Caco-2 (cell line): ENCODE data around the gene IL1RAP. TPM values are rescaled to one million over a fixed set of nuclear protein-coding genes. Genes with fewer than 3 reads are reported as not detected.

Source experiments
- BruUV-seq: library from RNA; stranded (reverse); fragments of 400-500 nt; replicated peaks from 2 replicates; lab custom pipeline; 2021; lab: Mats Ljungman, UMichigan
- CTCF ChIA-PET: fragments of 300-600 bp; sonication (Branson Sonifier 250); formaldehyde crosslinking; loops from one replicate; lab custom pipeline; 2022; ENCODE audit warnings: antibody characterized with exemption; lab: Charles Lee
- POLR2A ChIA-PET: fragments of 300-600 bp; sonication (Branson Sonifier 250); formaldehyde crosslinking; loops from one replicate; lab custom pipeline; 2022; ENCODE audit warnings: antibody characterized with exemption; lab: Charles Lee
- DNase-seq, 2 experiments: peaks; one replicate each; pipeline versions ENCODE4 v3.0.0 to v3.0.0-alpha.2; 2020 to 2022
- H3K27me3 ChIP-seq: replicated peaks from 2 replicates; pipeline ENCODE4 v1.6.0; 2011; ENCODE audit warnings: low read length; ENCODE audit not compliant: control insufficient read depth, insufficient read depth
- H3K36me3 ChIP-seq: 2 replicates; pipeline ENCODE4 v1.5.1; 2011; ENCODE audit warnings: low read length; ENCODE audit not compliant: control insufficient read depth, insufficient read depth
- H3K4me1 ChIP-seq: fragments of 250-450 bp; sonication (Bioruptor Pico); 2 replicates; pipeline ENCODE4 v1.5.1; 2020; ENCODE audit warnings: mild to moderate bottlenecking
- H3K4me3 ChIP-seq: 2 replicates; pipeline ENCODE4 v1.5.1; 2011; ENCODE audit warnings: low read depth, mild to moderate bottlenecking, control low read depth, low read length
- H3K9me3 ChIP-seq: fragments of 250-450 bp; sonication (Bioruptor Pico); 2 replicates; pipeline ENCODE4 v1.5.1; 2020; ENCODE audit warnings: mild to moderate bottlenecking, moderate library complexity
- H3K27ac Mint-ChIP-seq: one replicate; pipeline ENCODE4 v1.8.0; 2022; ENCODE audit warnings: mixed read lengths; ENCODE audit not compliant: unreplicated experiment
- H3K27me3 Mint-ChIP-seq: one replicate; pipeline ENCODE4 v1.8.0; 2022; ENCODE audit warnings: mixed read lengths; ENCODE audit not compliant: insufficient read depth, unreplicated experiment
- H3K36me3 Mint-ChIP-seq: one replicate; pipeline ENCODE4 v1.8.0; 2022; ENCODE audit warnings: mild to moderate bottlenecking, mixed read lengths; ENCODE audit not compliant: insufficient read depth, unreplicated experiment
- H3K4me1 Mint-ChIP-seq: one replicate; pipeline ENCODE4 v1.8.0; 2022; ENCODE audit warnings: low read depth, mixed read lengths; ENCODE audit not compliant: unreplicated experiment
- H3K4me3 Mint-ChIP-seq: one replicate; pipeline ENCODE4 v1.8.0; 2022; ENCODE audit warnings: mild to moderate bottlenecking, moderate library complexity, mixed read lengths; ENCODE audit not compliant: unreplicated experiment
- H3K9me3 Mint-ChIP-seq: one replicate; pipeline ENCODE4 v1.8.0; 2022; ENCODE audit warnings: mixed read lengths; ENCODE audit not compliant: unreplicated experiment
- CTCF ChIP-seq, 2 experiments: fragments of 200-600 bp in 1 of 2; IDR thresholded peaks; 1 replicate in 1 of 2; 2 replicates in 1 of 2; pipeline versions ENCODE4 v1.5.1 to v1.8.0; 2011 to 2022; ENCODE audit warnings: antibody characterized with exemption in 1 of 2, control low read depth in 1 of 2, inconsistent platforms in 1 of 2, low read depth in 1 of 2, low read length in 1 of 2, mild to moderate bottlenecking in 1 of 2, moderate library complexity in 1 of 2; ENCODE audit not compliant: insufficient read depth in 1 of 2, severe bottlenecking in 1 of 2, unreplicated experiment in 1 of 2
- intact Hi-C: fragments of 100-400 bp; cut with micrococcal nuclease; formaldehyde crosslinking; loops from one replicate; pipeline ENCODE4 v1.10.0; 2022; ENCODE audit not compliant: unreplicated experiment
- total RNA-seq: library from RNA; stranded (reverse); gene quantifications from 2 replicates; pipeline ENCODE4 v1.2.3, GENCODE V29; 2022

Gene IL1RAP
- total RNA-seq, 1 experiment from 2014 or later = 5.1 TPM

- Mint-ChIP-seq H3K9me3 (no peaks in the 10 kb centered on the region), H3K4me1 (no peaks in the 10 kb centered on the region), H3K27me3 (peaks cover 6% of the 10 kb centered on the region), H3K27ac (no peak overlapping the region), H3K4me3 (no peak overlapping the region), H3K36me3 (no peaks in the 10 kb centered on the region)
- 0 out of 2 replicates have a peak, but pooled peaks cover 3% of the 10 kb centered on the region for H3K4me1 ChIP-seq
- no peaks in the 10 kb centered on the region for H3K9me3 ChIP-seq
- no peaks in the 10 kb centered on the region for H3K36me3 ChIP-seq
- no peak for DNase-seq
- intact Hi-C loops = no loop called here
- no TSS peak for BruUV-seq
- POLR2A ChIA-PET = no interaction called here
- CTCF ChIA-PET = no interaction called here
- H3K27me3 ChIP-seq = no peaks in the 10 kb centered on the region
- H3K4me3 ChIP-seq = no peak overlapping the region
- no peak for TF ChIP-seq CTCF (IDR thresholded peaks at IDR 0.05; ENCODE audit: insufficient read depth in 1 of 2, low read depth in 1 of 2, low read length in 1 of 2, severe bottlenecking in 1 of 2, unreplicated experiment in 1 of 2)
Measured at GRCh38 chr3:190641564-190641963, 127.7 kb downstream of the IL1RAP start.

- H3K4me3 ChIP-seq = no peak overlapping the region
- Mint-ChIP-seq H3K4me3 (no peak overlapping the region), H3K36me3 (no peaks in the 10 kb centered on the region), H3K27me3 (peaks cover 9% of the 10 kb centered on the region), H3K27ac (no peak overlapping the region), H3K4me1 (no peaks in the 10 kb centered on the region), H3K9me3 (no peaks in the 10 kb centered on the region)
- H3K4me1 ChIP-seq = 0 out of 2 replicates have a peak, but pooled peaks cover 3% of the 10 kb centered on the region
- no peaks in the 10 kb centered on the region for H3K9me3 ChIP-seq
- H3K27me3 ChIP-seq = no peaks in the 10 kb centered on the region
- no peak for DNase-seq
- TF ChIP-seq CTCF (IDR thresholded peaks at IDR 0.05; ENCODE audit: insufficient read depth in 1 of 2, low read depth in 1 of 2, low read length in 1 of 2, severe bottlenecking in 1 of 2, unreplicated experiment in 1 of 2) = no peak
- CTCF ChIA-PET = no interaction called here
- intact Hi-C loops = no loop called here
- no TSS peak for BruUV-seq
- H3K36me3 ChIP-seq = no peaks in the 10 kb centered on the region
- POLR2A ChIA-PET = no interaction called here
Measured at GRCh38 chr3:190642016-190642415, 128.1 kb downstream of the IL1RAP start.

GRCh38 chr3:190644035-190644434, 130.2 kb downstream of the IL1RAP start:
- Mint-ChIP-seq H3K27me3 (peaks cover 10% of the 10 kb centered on the region), H3K36me3 (no peaks in the 10 kb centered on the region), H3K9me3 (no peaks in the 10 kb centered on the region), H3K27ac (no peak overlapping the region), H3K4me1 (no peaks in the 10 kb centered on the region), H3K4me3 (no peak overlapping the region)
- Histone ChIP-seq H3K36me3 (no peaks in the 10 kb centered on the region), H3K4me1 (0 out of 2 replicates have a peak, but pooled peaks cover 3% of the 10 kb centered on the region), H3K4me3 (no peak overlapping the region), H3K9me3 (no peaks in the 10 kb centered on the region), H3K27me3 (no peaks in the 10 kb centered on the region)
- POLR2A ChIA-PET = no interaction called here
- CTCF ChIA-PET = no interaction called here
- TF ChIP-seq CTCF (IDR thresholded peaks at IDR 0.05; ENCODE audit: insufficient read depth in 1 of 2, low read depth in 1 of 2, low read length in 1 of 2, severe bottlenecking in 1 of 2, unreplicated experiment in 1 of 2) = no peak
- no peak for DNase-seq
- BruUV-seq = no TSS peak
- intact Hi-C loops = no loop called here
